Kidney (tissue), 14 donors: ENCODE measurements around the gene RASGRP2. TPM values are rescaled to one million over a fixed set of nuclear protein-coding genes. Genes with fewer than 3 reads are reported as not detected.
"Not testable (repeated sequence)": the region's sequence is repeated elsewhere in the genome, so short reads cannot be mapped to it uniquely, and the experiment has no call there.

Experiments used
- DNase-seq, 5 donors: peaks; one replicate each; pipeline ENCODE4 v3.0.0-alpha.2; 2013 to 2020
- FAIRE-seq: peaks from 2 replicates; lab custom pipeline; 2012; peaks lifted over from hg19 to GRCh38; lab: Jason Lieb, UNC
- H3K27ac ChIP-seq, 2 donors: one replicate each; pipeline ENCODE4 v1.7.0; 2013; ENCODE audit warnings: low read depth in 2 of 2, low read length in 2 of 2, inconsistent platforms in 1 of 2
- H3K27me3 ChIP-seq: one replicate; pipeline ENCODE4 v1.7.1; 2013; ENCODE audit warnings: low read length, inconsistent platforms; ENCODE audit not compliant: control insufficient read depth, insufficient read depth
- H3K36me3 ChIP-seq, 3 donors: one replicate each; pipeline versions ENCODE4 v1.7.0 to v1.7.1; 2013; ENCODE audit warnings: low read length in 3 of 3, control low read depth in 1 of 3, inconsistent platforms in 1 of 3; ENCODE audit not compliant: insufficient read depth in 3 of 3, control insufficient read depth in 2 of 3
- H3K4me1 ChIP-seq, 3 donors: one replicate each; pipeline versions ENCODE4 v1.7.0 to v1.7.1; 2013; ENCODE audit warnings: low read length in 3 of 3, inconsistent platforms in 1 of 3, low read depth in 1 of 3; ENCODE audit not compliant: control insufficient read depth in 2 of 3, insufficient read depth in 2 of 3
- H3K4me3 ChIP-seq, 3 donors: one replicate each; pipeline versions ENCODE4 v1.7.0 to v1.8.1; 2013; ENCODE audit warnings: low read length in 3 of 3, control low read depth in 1 of 3, inconsistent platforms in 1 of 3
- H3K9ac ChIP-seq, 3 donors: one replicate each; pipeline versions ENCODE4 v1.7.0 to v1.7.1; 2013; ENCODE audit warnings: low read length in 3 of 3, control low read depth in 1 of 3, inconsistent platforms in 1 of 3
- H3K9me3 ChIP-seq, 3 donors: one replicate each; pipeline versions ENCODE4 v1.7.0 to v1.7.1; 2013; ENCODE audit warnings: low read length in 3 of 3, control low read depth in 1 of 3, inconsistent platforms in 1 of 3; ENCODE audit not compliant: control insufficient read depth in 2 of 3, insufficient read depth in 1 of 3
- intact Hi-C: fragments of 100-400 bp; cut with DNase I; formaldehyde crosslinking; loops from one replicate; pipeline ENCODE4 v1.11.1; 2022
- polyA plus RNA-seq: library from polyadenylated mRNA; stranded (reverse); fragments of 350-450 nt; fragmentation: Illumina TruSeq; extraction: RNeasy Lipid Tissue Mini Kit (QIAGEN cat#74804); gene quantifications from one replicate; pipeline ENCODE4 v1.2.3, GENCODE V29; 2014; ENCODE audit warnings: low read depth, low replicate concordance; ENCODE audit not compliant: insufficient read depth
- total RNA-seq: library from RNA; stranded (reverse); fragmentation: NEBNext Ultra II Directional; extraction: Animal tissue kit (Norgen Biotek cat#: 25700); gene quantifications from one replicate; pipeline ENCODE4 v1.2.1, GENCODE V29; 2021
- TF ChIP-seq, protein P1 (sequence below): IDR thresholded peaks from 3 replicates; pipeline ENCODE4 v1.5.1; 2012; ENCODE audit warnings: mild to moderate bottlenecking, moderate library complexity, borderline replicate concordance; ENCODE audit not compliant: insufficient read depth; ENCODE audit errors: extremely low read depth
- donor health status: control.
- donor health status: control.
- donor health status: control.
- donor health status: control.
- donor health status: control.
- donor health status: DM: yes; HTN: yes; CAD: no.
- donor health status: Normal renal cell carcinoma (clear cell type).

Gene RASGRP2
- total and polyA plus RNA-seq, 2 donors from 2014 or later = 14.1 to 42.6 TPM

DNA sequence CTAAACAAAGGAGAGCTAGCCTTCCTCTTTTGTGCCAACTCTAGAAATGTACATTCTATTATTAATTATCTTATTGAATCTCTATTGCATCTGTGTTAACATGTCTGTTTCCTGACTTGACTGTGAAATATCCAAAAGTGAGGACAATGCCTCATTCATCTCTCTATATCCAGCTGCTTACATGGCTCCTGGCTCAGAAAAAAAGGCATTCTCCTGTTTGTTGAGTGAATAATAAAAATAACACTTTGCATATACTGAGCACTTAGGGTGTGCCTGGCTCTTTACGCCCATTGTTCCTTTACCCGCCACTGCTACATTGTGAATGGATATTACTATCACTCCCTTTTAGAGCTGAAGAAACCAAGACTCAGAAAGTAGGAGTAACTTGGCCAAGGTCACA is 40.9 kb downstream of the RASGRP2 start:
- no peak for FAIRE-seq
- TF ChIP-seq, protein P1, sequence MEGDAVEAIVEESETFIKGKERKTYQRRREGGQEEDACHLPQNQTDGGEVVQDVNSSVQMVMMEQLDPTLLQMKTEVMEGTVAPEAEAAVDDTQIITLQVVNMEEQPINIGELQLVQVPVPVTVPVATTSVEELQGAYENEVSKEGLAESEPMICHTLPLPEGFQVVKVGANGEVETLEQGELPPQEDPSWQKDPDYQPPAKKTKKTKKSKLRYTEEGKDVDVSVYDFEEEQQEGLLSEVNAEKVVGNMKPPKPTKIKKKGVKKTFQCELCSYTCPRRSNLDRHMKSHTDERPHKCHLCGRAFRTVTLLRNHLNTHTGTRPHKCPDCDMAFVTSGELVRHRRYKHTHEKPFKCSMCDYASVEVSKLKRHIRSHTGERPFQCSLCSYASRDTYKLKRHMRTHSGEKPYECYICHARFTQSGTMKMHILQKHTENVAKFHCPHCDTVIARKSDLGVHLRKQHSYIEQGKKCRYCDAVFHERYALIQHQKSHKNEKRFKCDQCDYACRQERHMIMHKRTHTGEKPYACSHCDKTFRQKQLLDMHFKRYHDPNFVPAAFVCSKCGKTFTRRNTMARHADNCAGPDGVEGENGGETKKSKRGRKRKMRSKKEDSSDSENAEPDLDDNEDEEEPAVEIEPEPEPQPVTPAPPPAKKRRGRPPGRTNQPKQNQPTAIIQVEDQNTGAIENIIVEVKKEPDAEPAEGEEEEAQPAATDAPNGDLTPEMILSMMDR = no peak

DNA sequence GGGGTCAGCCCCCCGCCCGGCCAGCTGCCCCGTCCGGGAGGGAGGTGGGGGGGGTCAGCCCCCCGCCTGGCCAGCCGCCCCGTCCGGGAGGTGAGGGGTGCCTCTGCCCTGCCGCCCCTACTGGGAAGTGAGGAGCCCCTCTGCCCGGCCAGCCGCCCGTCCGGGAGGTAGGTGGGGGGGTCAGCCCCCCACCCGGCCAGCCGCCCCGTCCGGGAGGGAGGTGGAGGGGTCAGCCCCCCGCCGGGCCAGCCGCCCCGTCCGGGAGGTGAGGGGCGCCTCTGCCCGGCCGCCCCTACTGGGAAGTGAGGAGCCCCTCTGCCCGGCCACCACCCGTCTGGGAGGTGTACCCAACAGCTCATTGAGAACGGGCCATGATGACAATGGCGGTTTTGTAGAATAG is 42.0 kb downstream of the RASGRP2 start:
- H3K27ac ChIP-seq, H3K36me3 ChIP-seq, H3K4me1 ChIP-seq, FAIRE-seq, H3K9me3 ChIP-seq, intact Hi-C loops, DNase-seq, H3K4me3 ChIP-seq, H3K27me3 ChIP-seq, H3K9ac ChIP-seq: not testable (repeated sequence)

More for the DNA sequence above, 40.9 kb downstream of the RASGRP2 start:
- Histone ChIP-seq H3K36me3 (no peaks in the 10 kb centered on the region), H3K4me3 (no peak overlapping the region), H3K9me3 (no peaks in the 10 kb centered on the region), H3K9ac (no peak overlapping the region), H3K27ac (no peak overlapping the region), H3K4me1 (no peaks in the 10 kb centered on the region), H3K27me3 (no peaks in the 10 kb centered on the region)
- DNase-seq = no peak
- intact Hi-C loops = no loop called here

DNA sequence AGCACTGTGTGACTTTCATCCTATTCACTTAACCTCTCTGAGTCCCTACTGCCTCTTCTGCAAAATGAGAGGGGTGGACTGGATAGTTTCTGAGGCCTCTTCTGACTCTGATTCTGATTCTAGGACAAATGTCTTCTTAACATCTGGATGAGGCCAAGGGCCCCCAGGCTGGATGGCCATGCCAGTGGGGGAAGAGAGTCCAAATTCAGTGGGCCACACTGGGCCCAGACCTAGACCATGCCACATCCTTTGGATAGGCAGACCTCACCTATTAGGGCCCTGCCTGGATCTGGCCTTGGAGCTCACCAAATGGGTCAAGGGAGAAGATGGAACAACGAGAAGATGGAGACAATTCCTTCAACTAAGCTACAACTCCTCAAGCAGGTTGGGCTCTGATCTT is 45.5 kb downstream of the RASGRP2 start:
- H3K27me3 ChIP-seq = no peaks in the 10 kb centered on the region
- H3K36me3 ChIP-seq = no peaks in the 10 kb centered on the region
- no peaks in the 10 kb centered on the region for H3K4me1 ChIP-seq
- H3K27ac ChIP-seq = no peak overlapping the region
- H3K9me3 ChIP-seq = no peaks in the 10 kb centered on the region
- TF ChIP-seq, protein P1 = no peak
- H3K9ac ChIP-seq = no peak overlapping the region
- DNase-seq (no peak), FAIRE-seq (no peak)
- intact Hi-C loops = no loop called here
- H3K4me3 ChIP-seq = no peak overlapping the region

DNA sequence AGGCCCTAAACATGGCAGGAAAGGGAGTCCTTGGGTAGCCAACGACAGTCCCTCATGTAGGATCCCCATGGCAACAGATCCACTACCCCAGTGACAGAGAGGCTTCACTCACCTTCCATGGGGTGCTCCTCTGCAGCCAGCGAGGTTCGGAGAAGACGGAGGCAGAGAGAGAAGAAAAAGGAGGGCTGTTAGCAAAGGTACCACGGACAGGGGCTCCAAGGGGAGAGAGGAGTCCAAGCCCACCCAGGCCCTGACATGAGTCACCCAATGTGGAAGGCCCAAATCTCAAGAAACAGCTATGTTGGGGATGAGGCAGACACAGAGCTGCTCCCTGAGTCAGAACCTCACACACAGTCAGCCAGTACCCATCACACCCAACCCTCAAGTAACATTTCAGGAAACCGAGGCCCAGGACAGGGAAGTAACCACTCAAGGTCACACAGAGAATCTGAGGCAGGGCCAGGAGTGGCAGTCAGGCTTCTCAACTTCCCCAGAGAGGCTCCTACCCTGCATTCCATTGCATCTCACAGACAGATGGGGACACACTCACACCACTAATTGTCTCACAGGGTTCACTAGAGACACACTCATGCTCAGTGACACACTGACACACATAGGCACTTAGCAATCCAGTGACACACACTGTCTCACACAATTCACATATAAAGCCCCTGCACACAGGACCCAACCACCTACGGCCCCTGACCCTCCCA is 46.1 kb downstream of the RASGRP2 start:
- H3K36me3 ChIP-seq = no peaks in the 10 kb centered on the region
- H3K9ac ChIP-seq = no peak overlapping the region
- H3K27me3 ChIP-seq = no peaks in the 10 kb centered on the region
- no peak overlapping the region for H3K27ac ChIP-seq
- TF ChIP-seq, protein P1 = no peak
- intact Hi-C loops = no loop called here
- no peaks in the 10 kb centered on the region for H3K4me1 ChIP-seq
- DNase-seq (no peak), FAIRE-seq (no peak)
- no peak overlapping the region for H3K4me3 ChIP-seq
- H3K9me3 ChIP-seq = no peaks in the 10 kb centered on the region
